Stimulated activated CD4-positive, alpha-beta T cell treated with anti-CD3 and anti-CD28 coated beads, TNF-alpha, amount 100 ng/mL, for 24 hours (primary cell): Measurements from ENCODE around the gene MCM5.
A peak's percentile ranks its signal among the peaks of the same experiment; 100 is the strongest.
"Not testable (repeated sequence)": the region's sequence is repeated elsewhere in the genome, so short reads cannot be mapped to it uniquely, and the experiment has no call there.

Experiments used
- DNase-seq, 3 experiments: peaks; one replicate each; pipeline ENCODE4 v3.0.0-alpha.2; 2020; ENCODE audit warnings: low read depth in 3 of 3

Gene MCM5

GRCh38 chr22:35432228-35432905 is 32.4 kb downstream of the MCM5 start:
- no peak for DNase-seq

- DNase-seq, result no peak
These were observed 34.2 kb downstream of the MCM5 start for GRCh38 chr22:35434061-35434710.

- no peak for DNase-seq
These were observed 35.3 kb downstream of the MCM5 start for GRCh38 chr22:35435201-35435740.

- DNase-seq, result no peak
These were observed 36.5 kb downstream of the MCM5 start for GRCh38 chr22:35436421-35436820.

- DNase-seq, result peak in 1 of 3 experiments; percentile 24
These were observed 37.1 kb downstream of the MCM5 start for GRCh38 chr22:35437049-35437448.

- DNase-seq, result not testable (repeated sequence)
These were observed 38.9 kb downstream of the MCM5 start for GRCh38 chr22:35438673-35439364.

- no peak for DNase-seq
These were observed 39.4 kb downstream of the MCM5 start for GRCh38 chr22:35439365-35439717.

- no peak for DNase-seq
These were observed 40.2 kb downstream of the MCM5 start for GRCh38 chr22:35440129-35440528.

- no peak for DNase-seq
These were observed 41.7 kb downstream of the MCM5 start for GRCh38 chr22:35441489-35442100.

- no peak for DNase-seq
These were observed 42.5 kb downstream of the MCM5 start for GRCh38 chr22:35442471-35442870.

- DNase-seq, result no peak
These were observed 43.4 kb downstream of the MCM5 start for GRCh38 chr22:35443338-35443737.

GRCh38 chr22:35443790-35444684 is 44.1 kb downstream of the MCM5 start:
- DNase-seq, result no peak

GRCh38 chr22:35444685-35445399 is 44.9 kb downstream of the MCM5 start:
- DNase-seq, result no peak

GRCh38 chr22:35445933-35446332 is 46.0 kb downstream of the MCM5 start:
- no peak for DNase-seq

- no peak for DNase-seq
These were observed 46.4 kb downstream of the MCM5 start for GRCh38 chr22:35446365-35446764.

GRCh38 chr22:35448523-35448922 is 48.6 kb downstream of the MCM5 start:
- DNase-seq, result no peak

- DNase-seq, result no peak
These were observed 50.1 kb downstream of the MCM5 start for GRCh38 chr22:35449829-35450689.

- no peak for DNase-seq
These were observed 51.1 kb downstream of the MCM5 start for GRCh38 chr22:35450824-35451569.

GRCh38 chr22:35451592-35451991 is 51.7 kb downstream of the MCM5 start:
- DNase-seq, result no peak
